IMR-90 (cell line): ENCODE measurements around the gene HNF1B. TPM values are rescaled to one million over a fixed set of nuclear protein-coding genes. Genes with fewer than 3 reads are reported as not detected.

Experiments
- ATAC-seq: fragments of 200-7000 bp; cut with Tn5 transposase; 2 replicates; pipeline ENCODE4 v1.9.1; 2020; ENCODE audit warnings: low read depth, mild to moderate bottlenecking, moderate library complexity
- BruUV-seq: library from RNA; stranded (reverse); fragments of 400-500 nt; replicated peaks from 2 replicates; lab custom pipeline; 2021; lab: Mats Ljungman, UMichigan
- CTCF ChIA-PET: fragments of 300-600 bp; formaldehyde crosslinking; extraction: SDS; loops from one replicate; lab custom pipeline; 2021; ENCODE audit warnings: antibody characterized with exemption; lab: Yijun Ruan, JAX
- POLR2A ChIA-PET: fragments of 300-600 bp; sonication (Branson Sonifier 250); formaldehyde crosslinking; loops from one replicate; lab custom pipeline; 2022; ENCODE audit warnings: antibody characterized with exemption; ENCODE audit not compliant: unreplicated experiment; lab: Charles Lee
- DNase-seq: peaks from one replicate; pipeline ENCODE4 v3.0.0; 2013
- H2AFZ ChIP-seq: replicated peaks from 2 replicates; pipeline ENCODE3; 2013; ENCODE audit warnings: low read length, mild to moderate bottlenecking; ENCODE audit not compliant: poor library complexity
- H2AK5ac ChIP-seq: 2 replicates; pipeline ENCODE4 v1.6.1; 2013; ENCODE audit warnings: low read depth, low read length, inconsistent platforms
- H2AK9ac ChIP-seq: replicated peaks from 2 replicates; pipeline ENCODE3; 2013; ENCODE audit warnings: mild to moderate bottlenecking, low read depth, low read length, moderate library complexity; ENCODE audit not compliant: poor library complexity
- H2BK120ac ChIP-seq: 2 replicates; pipeline ENCODE4 v1.6.1; 2013; ENCODE audit warnings: low read depth, low read length, inconsistent platforms
- H2BK15ac ChIP-seq: 3 replicates; pipeline ENCODE4 v1.6.1; 2013; ENCODE audit warnings: low read depth, low read length, inconsistent platforms
- H2BK20ac ChIP-seq: 2 replicates; pipeline ENCODE4 v1.6.1; 2013; ENCODE audit warnings: low read depth, mild to moderate bottlenecking, inconsistent platforms, low read length, moderate library complexity
- H2BK5ac ChIP-seq: 2 replicates; pipeline ENCODE4 v1.6.1; 2013; ENCODE audit warnings: mild to moderate bottlenecking, low read depth, low read length, inconsistent platforms; ENCODE audit not compliant: poor library complexity, severe bottlenecking
- H3K14ac ChIP-seq: replicated peaks from 2 replicates; pipeline ENCODE4 v1.6.1; 2013; ENCODE audit warnings: low read depth, low read length, inconsistent platforms
- H3K18ac ChIP-seq: 2 replicates; pipeline ENCODE4 v1.6.1; 2013; ENCODE audit warnings: low read depth, low read length, control low read depth
- H3K23ac ChIP-seq: 2 replicates; pipeline ENCODE4 v1.6.1; 2013; ENCODE audit warnings: low read depth, low read length, inconsistent platforms
- H3K27ac ChIP-seq: 2 replicates; pipeline ENCODE4 v1.5.1; 2013; ENCODE audit warnings: mild to moderate bottlenecking, control low read depth, low read length; ENCODE audit not compliant: insufficient read depth
- H3K27me3 ChIP-seq: 2 replicates; pipeline ENCODE4 v1.6.1; 2013; ENCODE audit warnings: low read length; ENCODE audit not compliant: control insufficient read depth, insufficient read depth
- H3K36me3 ChIP-seq: 2 replicates; pipeline ENCODE4 v1.6.1; 2013; ENCODE audit warnings: low read length, mixed read lengths; ENCODE audit not compliant: control insufficient read depth, insufficient read depth
- H3K4ac ChIP-seq: 2 replicates; pipeline ENCODE4 v1.6.1; 2013; ENCODE audit warnings: low read depth, low read length, inconsistent platforms
- H3K4me1 ChIP-seq: 2 replicates; pipeline ENCODE4 v1.6.1; 2013; ENCODE audit warnings: low read length, mixed read lengths; ENCODE audit not compliant: control insufficient read depth, insufficient read depth
- H3K4me2 ChIP-seq: 2 replicates; pipeline ENCODE4 v1.6.1; 2013; ENCODE audit warnings: low read depth, mild to moderate bottlenecking, control low read depth, low read length, moderate library complexity
- H3K4me3 ChIP-seq: 2 replicates; pipeline ENCODE4 v1.5.1; 2013; ENCODE audit warnings: low read depth, mild to moderate bottlenecking, control low read depth, low read length, moderate library complexity; ENCODE audit not compliant: insufficient read depth
- H3K56ac ChIP-seq: 2 replicates; pipeline ENCODE4 v1.6.1; 2013; ENCODE audit warnings: low read length, inconsistent platforms; ENCODE audit not compliant: insufficient read depth; ENCODE audit errors: extremely low read depth
- H3K79me1 ChIP-seq, 2 experiments: 2 replicates each; pipeline ENCODE4 v1.6.1; 2013; ENCODE audit warnings: low read length in 2 of 2, inconsistent platforms in 1 of 2, low read depth in 1 of 2
- H3K9ac ChIP-seq: 2 replicates; pipeline ENCODE4 v1.6.1; 2013; ENCODE audit warnings: low read depth, low read length, control low read depth
- H3K9me1 ChIP-seq: 2 replicates; pipeline ENCODE4 v1.6.1; 2013; ENCODE audit warnings: low read length, inconsistent platforms; ENCODE audit not compliant: insufficient read depth
- H3K9me3 ChIP-seq: 2 replicates; pipeline ENCODE4 v1.6.1; 2013; ENCODE audit warnings: low read length; ENCODE audit not compliant: control insufficient read depth, insufficient read depth
- H4K20me1 ChIP-seq: 2 replicates; pipeline ENCODE4 v1.6.1; 2013; ENCODE audit warnings: low read length, inconsistent platforms; ENCODE audit not compliant: insufficient read depth
- H4K5ac ChIP-seq: 2 replicates; pipeline ENCODE4 v1.6.1; 2013; ENCODE audit warnings: mild to moderate bottlenecking, low read depth, low read length, control low read depth
- H4K8ac ChIP-seq, 2 experiments: 2 replicates each; pipeline ENCODE4 v1.6.1; 2013; ENCODE audit warnings: low read depth in 2 of 2, low read length in 2 of 2, control low read depth in 1 of 2, inconsistent platforms in 1 of 2
- H4K91ac ChIP-seq: 2 replicates; pipeline ENCODE4 v1.6.1; 2013; ENCODE audit warnings: low read depth, low read length, inconsistent platforms; ENCODE audit not compliant: insufficient read depth
- CEBPB ChIP-seq: IDR thresholded peaks from 2 replicates; pipeline ENCODE4 v1.6.1; 2012; ENCODE audit warnings: low read depth, low read length, improper control_type of control experiment
- CHD1 ChIP-seq: IDR thresholded peaks from 2 replicates; pipeline ENCODE4 v1.6.1; 2012; ENCODE audit warnings: low read depth, low read length, improper control_type of control experiment
- CTCF ChIP-seq: conservative IDR thresholded peaks from 2 replicates; pipeline ENCODE4 v1.5.1; 2012; ENCODE audit warnings: mild to moderate bottlenecking, low read depth, low read length, improper control_type of control experiment
- MAFK ChIP-seq: IDR thresholded peaks from 2 replicates; pipeline ENCODE4 v1.6.1; 2012; ENCODE audit warnings: low read depth, low read length, improper control_type of control experiment
- MAZ ChIP-seq: IDR thresholded peaks from 2 replicates; pipeline ENCODE4 v1.6.1; 2012; ENCODE audit warnings: low read depth, mild to moderate bottlenecking, low read length, improper control_type of control experiment, moderate library complexity, borderline replicate concordance
- POLR2A ChIP-seq: IDR thresholded peaks from 2 replicates; pipeline ENCODE4 v1.6.1; 2012; ENCODE audit warnings: mild to moderate bottlenecking, low read depth, low read length
- RAD21 ChIP-seq: IDR thresholded peaks from 2 replicates; pipeline ENCODE4 v1.6.1; 2012; ENCODE audit warnings: low read length, improper control_type of control experiment
- RCOR1 ChIP-seq: IDR thresholded peaks from 2 replicates; pipeline ENCODE4 v1.6.1; 2012; ENCODE audit warnings: mild to moderate bottlenecking, low read length, improper control_type of control experiment; ENCODE audit not compliant: insufficient replicate concordance
- USF2 ChIP-seq: fragments of 150-350 bp; IDR thresholded peaks from 2 replicates; pipeline ENCODE4 v1.6.1; 2017; ENCODE audit warnings: mild to moderate bottlenecking, antibody characterized with exemption, low read length, low read depth
- WGBS, 2 experiments: methylation state at CpG; one replicate each; pipeline versions ENCODE4 v1.1.5 to v1.1.7; 2013; ENCODE audit warnings: missing lambda C conversion rate in 2 of 2; ENCODE audit not compliant: insufficient read length in 1 of 2; ENCODE audit errors: extremely low coverage in 2 of 2; 5-methylcytosine and 5-hydroxymethylcytosine counted together
- dilution Hi-C: fragments of 300-500 bp; cut with HindIII; formaldehyde crosslinking; loops from one replicate; pipeline ENCODE4 v1.14.3; 2018; ENCODE audit warnings: low sequenced_read_pairs; ENCODE audit not compliant: unreplicated experiment
- in situ Hi-C: fragments of 300-500 bp; cut with MboI; formaldehyde crosslinking; loops from 3 replicates; pipeline ENCODE4 v1.14.3; 2019; ENCODE audit warnings: low sequenced_read_pairs, inconsistent platforms, mixed read lengths
- intact Hi-C: fragments of 100-400 bp; cut with micrococcal nuclease; formaldehyde crosslinking; loops from 2 replicates; pipeline ENCODE4 v1.10.0; 2022
- polyA plus RNA-seq, 3 experiments: library from polyadenylated mRNA; depleted of rRNA; stranded (reverse); fragments of >200 nt; gene quantifications; 2 replicates each; pipeline ENCODE4 v1.2.3, GENCODE V29; 2012; ENCODE audit warnings: low replicate concordance in 1 of 3
- total RNA-seq: library from RNA; depleted of rRNA; stranded (reverse); fragments of >200 nt; gene quantifications from 2 replicates; pipeline ENCODE4 v1.2.3, GENCODE V29; 2012
- TF ChIP-seq, protein P1 (sequence below): fragments of 150-350 bp; IDR thresholded peaks from 2 replicates; pipeline ENCODE4 v1.6.1; 2016; ENCODE audit warnings: low read depth, mild to moderate bottlenecking, low read length, moderate library complexity, borderline replicate concordance

Gene HNF1B
- total and polyA plus RNA-seq, 2 of the 4 experiments (the other 2 are of a cell fraction): not detected

- H2BK15ac ChIP-seq: no peak overlapping the region
- H4K5ac ChIP-seq: no peak overlapping the region
- no peak overlapping the region for H2BK20ac ChIP-seq
- ATAC-seq (no peak), DNase-seq (no peak)
- 0 out of 2 replicates have a peak, but pooled peaks cover 3% of the 10 kb centered on the region for H3K9me1 ChIP-seq
- no peak overlapping the region for H2AFZ ChIP-seq
- BruUV-seq: no TSS peak
- no peak overlapping the region for H3K23ac ChIP-seq
- H2AK5ac ChIP-seq: no peak overlapping the region
- intact Hi-C loops (no loop called here), in situ Hi-C loops (no loop called here), dilution Hi-C loops (no loop called here)
- no peak overlapping the region for H3K14ac ChIP-seq
- H4K8ac ChIP-seq: peak overlapping the region in 1 of 2 experiments; percentile 4; a peak in 1 of 4 replicates
- no peak overlapping the region for H3K4ac ChIP-seq
- no peaks in the 10 kb centered on the region for H3K36me3 ChIP-seq
- H4K20me1 ChIP-seq: no peaks in the 10 kb centered on the region
- H3K27me3 ChIP-seq: no peaks in the 10 kb centered on the region
- H3K9ac ChIP-seq: no peak overlapping the region
- no peaks in the 10 kb centered on the region for H3K79me1 ChIP-seq
- H2BK120ac ChIP-seq: no peak overlapping the region
- TF ChIP-seq MAZ (no peak), USF2 (no peak), POLR2A (no peak), CEBPB (no peak), CTCF (no peak), CHD1 (no peak), RAD21 (no peak), RCOR1 (no peak), MAFK (no peak)
- TF ChIP-seq, protein P1, sequence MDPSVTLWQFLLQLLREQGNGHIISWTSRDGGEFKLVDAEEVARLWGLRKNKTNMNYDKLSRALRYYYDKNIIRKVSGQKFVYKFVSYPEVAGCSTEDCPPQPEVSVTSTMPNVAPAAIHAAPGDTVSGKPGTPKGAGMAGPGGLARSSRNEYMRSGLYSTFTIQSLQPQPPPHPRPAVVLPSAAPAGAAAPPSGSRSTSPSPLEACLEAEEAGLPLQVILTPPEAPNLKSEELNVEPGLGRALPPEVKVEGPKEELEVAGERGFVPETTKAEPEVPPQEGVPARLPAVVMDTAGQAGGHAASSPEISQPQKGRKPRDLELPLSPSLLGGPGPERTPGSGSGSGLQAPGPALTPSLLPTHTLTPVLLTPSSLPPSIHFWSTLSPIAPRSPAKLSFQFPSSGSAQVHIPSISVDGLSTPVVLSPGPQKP: no peak
- no peak overlapping the region for H2AK9ac ChIP-seq
- H2BK5ac ChIP-seq: no peak overlapping the region
- ChIA-PET CTCF (interaction anchor here (1.3 kb wide), 1 partner anchor 42 kb away, joined by 3 read pairs; no protein-coding TSS in a partner anchor), POLR2A (no interaction called here)
- H3K56ac ChIP-seq: no peak overlapping the region
- no CpG with 5 or more reads among the region's 5 CpGs for WGBS, 2 experiments
- no peak overlapping the region for H3K18ac ChIP-seq
- no peak overlapping the region for H3K4me3 ChIP-seq
- 0 out of 2 replicates have a peak, but pooled peaks cover 2% of the 10 kb centered on the region for H3K4me1 ChIP-seq
- no peak overlapping the region for H3K27ac ChIP-seq
- no peaks in the 10 kb centered on the region for H3K9me3 ChIP-seq
- H4K91ac ChIP-seq: no peak overlapping the region
- no peak overlapping the region for H3K4me2 ChIP-seq
Observed at GRCh38 chr17:37774504-37774903, 29.6 kb upstream of the HNF1B start.
